DOHH2 (cell line): Measurements from ENCODE around the gene CLK3.
"Not testable (repeated sequence)": the region's sequence is repeated elsewhere in the genome, so short reads cannot be mapped to it uniquely, and the experiment has no call there.

Experiments used
- H3F3A ChIP-seq: fragments of 200-600 bp; sonication (generic), shearing (Covaris generic); 2 replicates; pipeline ENCODE4 v1.6.0; 2016; ENCODE audit warnings: antibody characterized with exemption, mild to moderate bottlenecking; ENCODE audit not compliant: control insufficient read depth, insufficient read depth
- H3K27ac ChIP-seq: fragments of 200-600 bp; sonication (generic); 2 replicates; pipeline ENCODE4 v1.5.1; 2014; ENCODE audit warnings: low read depth, mild to moderate bottlenecking, low read length, moderate library complexity
- H3K27me3 ChIP-seq: fragments of 200-600 bp; sonication (generic); 2 replicates; pipeline ENCODE4 v1.6.1; 2014; ENCODE audit warnings: mild to moderate bottlenecking, low read length, mixed read lengths; ENCODE audit not compliant: control insufficient read depth
- H3K36me3 ChIP-seq: fragments of 200-600 bp; sonication (generic); 2 replicates; pipeline ENCODE4 v1.6.1; 2014; ENCODE audit warnings: mild to moderate bottlenecking, low read length, moderate library complexity, mixed read lengths; ENCODE audit not compliant: control insufficient read depth
- H3K4me1 ChIP-seq: fragments of 200-600 bp; sonication (generic); 2 replicates; pipeline ENCODE4 v1.6.1; 2014; ENCODE audit warnings: mild to moderate bottlenecking, low read length, mixed read lengths; ENCODE audit not compliant: control insufficient read depth
- H3K4me2 ChIP-seq: fragments of 200-600 bp; sonication (generic); 2 replicates; pipeline ENCODE4 v1.6.0; 2014; ENCODE audit warnings: mild to moderate bottlenecking, low read length, moderate library complexity
- H3K4me3 ChIP-seq: fragments of 200-600 bp; sonication (generic); 2 replicates; pipeline ENCODE4 v1.5.1; 2014; ENCODE audit warnings: mild to moderate bottlenecking, low read length, mixed read lengths
- H3K79me2 ChIP-seq: fragments of 200-600 bp; sonication (generic); 2 replicates; pipeline ENCODE4 v1.6.1; 2014; ENCODE audit warnings: mild to moderate bottlenecking, low read length, mixed read lengths; ENCODE audit not compliant: control insufficient read depth
- H3K9me2 ChIP-seq: fragments of 200-600 bp; sonication (generic); replicated peaks from 2 replicates; pipeline ENCODE4 v1.6.1; 2014; ENCODE audit warnings: mild to moderate bottlenecking, low read length, mixed read lengths; ENCODE audit not compliant: control insufficient read depth
- H3K9me3 ChIP-seq: fragments of 200-600 bp; sonication (generic); 2 replicates; pipeline ENCODE4 v1.6.1; 2014; ENCODE audit warnings: antibody characterized with exemption, low read length, mixed read lengths; ENCODE audit not compliant: control insufficient read depth, insufficient read depth
- H4K20me1 ChIP-seq: fragments of 200-600 bp; sonication (generic); 2 replicates; pipeline ENCODE4 v1.6.0; 2014; ENCODE audit warnings: low read depth, mild to moderate bottlenecking, antibody characterized with exemption, low read length, moderate library complexity; ENCODE audit not compliant: control insufficient read depth, insufficient read depth
- CTCF ChIP-seq: fragments of 200-600 bp; sonication (generic); IDR thresholded peaks from one replicate; pipeline ENCODE4 v1.5.1; 2014; ENCODE audit warnings: antibody characterized with exemption, mild to moderate bottlenecking, low read depth, low read length; ENCODE audit not compliant: poor library complexity, severe bottlenecking
- EZH2phosphoT487 ChIP-seq: fragments of 200-600 bp; sonication (generic); IDR thresholded peaks from 2 replicates; pipeline ENCODE4 v1.6.1; 2017; ENCODE audit warnings: borderline replicate concordance, mild to moderate bottlenecking, antibody characterized with exemption, low read length, moderate library complexity, mixed read lengths

CLK3 gene

GRCh38 chr15:74655424-74655823 lies 39.8 kb downstream of the CLK3 start:
- no peak overlapping the region for H3K27ac ChIP-seq
- H3K9me3 ChIP-seq, result no peaks in the 10 kb centered on the region
- no peak overlapping the region for H3K4me2 ChIP-seq
- H3K27me3 ChIP-seq, result no peaks in the 10 kb centered on the region
- TF ChIP-seq EZH2phosphoT487 (no peak), CTCF (no peak)
- no peaks in the 10 kb centered on the region for H4K20me1 ChIP-seq
- no peaks in the 10 kb centered on the region for H3K4me1 ChIP-seq
- H3F3A ChIP-seq, result no peaks in the 10 kb centered on the region
- H3K4me3 ChIP-seq, result no peak overlapping the region
- peaks cover 10% of the 10 kb centered on the region for H3K36me3 ChIP-seq
- H3K79me2 ChIP-seq, result peaks cover 3% of the 10 kb centered on the region; the same call in 1 of the 2 replicates
- H3K9me2 ChIP-seq, result no peaks in the 10 kb centered on the region

GRCh38 chr15:74656935-74657535 lies 41.4 kb downstream of the CLK3 start:
- Histone ChIP-seq H3K4me1 (no peaks in the 10 kb centered on the region), H3K79me2 (0 out of 2 replicates have a peak, but pooled peaks cover 5% of the 10 kb centered on the region), H3K9me3 (no peaks in the 10 kb centered on the region), H4K20me1 (no peaks in the 10 kb centered on the region), H3K4me2 (no peak overlapping the region), H3K36me3 (peaks cover 10% of the 10 kb centered on the region), H3K4me3 (no peak overlapping the region), H3F3A (no peaks in the 10 kb centered on the region), H3K27me3 (no peaks in the 10 kb centered on the region), H3K9me2 (no peaks in the 10 kb centered on the region), H3K27ac (no peak overlapping the region)
- TF ChIP-seq EZH2phosphoT487 (no peak), CTCF (no peak)

- no peaks in the 10 kb centered on the region for H4K20me1 ChIP-seq
- H3K79me2 ChIP-seq, result 0 out of 2 replicates have a peak, but pooled peaks cover 5% of the 10 kb centered on the region
- H3K9me2 ChIP-seq, result no peaks in the 10 kb centered on the region
- no peaks in the 10 kb centered on the region for H3K27me3 ChIP-seq
- no peak overlapping the region for H3K27ac ChIP-seq
- TF ChIP-seq CTCF (no peak), EZH2phosphoT487 (no peak)
- peaks cover 10% of the 10 kb centered on the region for H3K36me3 ChIP-seq
- H3K4me2 ChIP-seq, result no peak overlapping the region
- H3F3A ChIP-seq, result no peaks in the 10 kb centered on the region
- no peaks in the 10 kb centered on the region for H3K9me3 ChIP-seq
- H3K4me1 ChIP-seq, result no peaks in the 10 kb centered on the region
- no peak overlapping the region for H3K4me3 ChIP-seq
Measured at GRCh38 chr15:74657846-74658245, 42.2 kb downstream of the CLK3 start.

DNA sequence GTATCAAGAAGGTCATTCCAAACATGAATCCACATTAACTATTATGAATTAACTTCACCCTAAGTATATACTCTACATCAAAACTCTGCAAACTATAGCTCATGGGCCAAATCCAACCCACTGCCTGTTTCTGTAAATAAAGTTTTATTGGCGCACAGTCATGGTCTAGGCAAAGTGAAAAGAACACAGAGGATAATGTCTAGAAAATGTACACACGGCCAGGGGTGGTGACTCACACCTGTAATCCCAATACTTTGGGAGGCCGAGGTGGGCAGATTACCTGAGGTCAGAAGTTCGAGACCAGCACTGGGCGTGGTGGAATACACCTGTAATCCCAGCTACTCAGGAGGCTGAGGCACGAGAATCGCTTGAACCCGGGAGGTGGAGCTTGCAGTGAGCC lies 45.6 kb downstream of the CLK3 start:
- H3F3A ChIP-seq, H3K27me3 ChIP-seq, H3K4me2 ChIP-seq, H3K36me3 ChIP-seq, H3K9me2 ChIP-seq, H3K4me1 ChIP-seq, H4K20me1 ChIP-seq, H3K9me3 ChIP-seq, H3K4me3 ChIP-seq, H3K27ac ChIP-seq: not testable (repeated sequence)
- H3K79me2 ChIP-seq, result peaks cover 13% of the 10 kb centered on the region
